HL-60 (cell line): ENCODE results near the gene SH3GL2.

ENCODE experiments used
- DNase-seq, 2 experiments: peaks; one replicate each; pipeline ENCODE4 v3.0.0-alpha.2; 2010 to 2020; ENCODE audit warnings: low read depth in 1 of 2, low spot score in 1 of 2
- H3K27ac ChIP-seq: fragments of 250-450 bp; sonication (Bioruptor Pico); replicated peaks from 2 replicates; pipeline ENCODE4 v1.5.1; 2020; ENCODE audit warnings: mild to moderate bottlenecking, moderate library complexity
- H3K27me3 ChIP-seq: fragments of 250-450 bp; sonication (Bioruptor Pico); 2 replicates; pipeline ENCODE4 v1.5.1; 2021; ENCODE audit warnings: mild to moderate bottlenecking, moderate library complexity; ENCODE audit not compliant: insufficient read depth, poor library complexity, severe bottlenecking
- H3K4me3 ChIP-seq: replicated peaks from 2 replicates; pipeline ENCODE4 v1.5.1; 2011; ENCODE audit warnings: mild to moderate bottlenecking, control low read depth, low read length; ENCODE audit not compliant: insufficient read depth
- GABPA ChIP-seq: IDR thresholded peaks from 2 replicates; pipeline ENCODE4 v1.6.1; 2012; ENCODE audit warnings: low read depth
- POLR2AphosphoS5 ChIP-seq: IDR thresholded peaks from 2 replicates; pipeline ENCODE4 v1.6.1; 2012; ENCODE audit warnings: low read depth
- SPI1 ChIP-seq: IDR thresholded peaks from 2 replicates; pipeline ENCODE4 v1.6.1; 2012; ENCODE audit warnings: low read depth, mild to moderate bottlenecking, borderline replicate concordance
- TF ChIP-seq, protein P1 (sequence below): IDR thresholded peaks from one replicate; pipeline ENCODE4 v1.5.1; 2011; ENCODE audit warnings: low read length, control low read depth, inconsistent platforms; ENCODE audit not compliant: insufficient read depth
- TF ChIP-seq, protein P2 (sequence below): IDR thresholded peaks from 2 replicates; pipeline ENCODE4 v1.6.1; 2012; ENCODE audit warnings: low read depth; ENCODE audit not compliant: insufficient replicate concordance

Gene SH3GL2

DNA sequence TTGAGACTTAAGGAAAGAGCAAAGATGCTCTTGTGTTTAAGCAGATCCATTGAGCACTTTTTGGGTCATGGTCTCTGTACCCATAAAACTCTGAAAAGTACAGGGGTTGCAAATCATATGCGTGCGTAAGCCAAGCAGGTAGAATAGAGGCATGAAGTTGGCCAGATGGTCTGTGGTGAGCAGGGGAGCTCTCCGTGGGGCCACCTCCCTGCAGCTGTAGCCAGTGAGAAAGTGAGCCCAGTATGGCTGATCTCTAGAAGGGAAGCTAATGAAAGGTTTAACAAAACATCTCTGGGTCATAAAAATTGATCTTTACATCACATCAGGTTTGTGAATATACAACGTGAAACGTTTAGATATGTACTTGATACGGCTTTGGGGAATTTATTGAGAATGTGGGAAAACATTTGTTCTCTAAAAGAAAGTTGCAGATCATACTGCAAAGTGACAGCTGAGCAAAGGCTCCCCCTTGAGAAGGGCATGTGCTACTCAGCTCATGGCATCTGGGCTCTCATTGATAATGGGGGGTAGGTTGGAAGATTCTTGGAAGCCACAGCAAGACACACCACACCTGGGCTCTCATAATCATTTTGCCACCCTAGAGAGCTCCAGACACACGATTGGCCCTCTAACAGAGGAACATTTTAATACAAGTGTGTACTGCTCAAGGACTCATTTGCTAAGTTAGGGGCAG lies 30.6 kb downstream of the SH3GL2 start:
- no peak for DNase-seq
- no peak for TF ChIP-seq GABPA
- H3K27ac ChIP-seq: no peak overlapping the region
- H3K27me3 ChIP-seq: no peaks in the 10 kb centered on the region
- no peak overlapping the region for H3K4me3 ChIP-seq

DNA sequence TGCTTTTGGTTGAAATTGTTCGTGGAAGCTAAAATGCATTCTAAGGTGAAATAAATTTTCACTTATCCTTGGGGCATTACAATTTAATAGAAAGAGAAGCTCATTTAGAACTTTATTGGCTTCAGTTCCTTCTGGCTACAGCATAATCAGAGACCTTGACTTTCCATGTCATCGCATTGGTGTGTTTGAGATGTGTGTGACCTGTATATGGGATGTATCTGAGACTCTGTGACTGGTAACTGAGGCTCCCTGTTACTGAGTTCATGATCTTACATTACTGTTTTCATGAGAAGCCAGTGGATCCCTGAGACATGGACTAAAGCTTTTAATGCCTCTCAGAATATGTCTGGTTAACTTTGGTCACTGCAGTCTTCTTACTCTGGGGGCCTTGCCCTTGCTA lies 32.5 kb downstream of the SH3GL2 start:
- no peaks in the 10 kb centered on the region for H3K27me3 ChIP-seq
- no peak overlapping the region for H3K27ac ChIP-seq
- TF ChIP-seq POLR2AphosphoS5: no peak
- TF ChIP-seq, protein P1, sequence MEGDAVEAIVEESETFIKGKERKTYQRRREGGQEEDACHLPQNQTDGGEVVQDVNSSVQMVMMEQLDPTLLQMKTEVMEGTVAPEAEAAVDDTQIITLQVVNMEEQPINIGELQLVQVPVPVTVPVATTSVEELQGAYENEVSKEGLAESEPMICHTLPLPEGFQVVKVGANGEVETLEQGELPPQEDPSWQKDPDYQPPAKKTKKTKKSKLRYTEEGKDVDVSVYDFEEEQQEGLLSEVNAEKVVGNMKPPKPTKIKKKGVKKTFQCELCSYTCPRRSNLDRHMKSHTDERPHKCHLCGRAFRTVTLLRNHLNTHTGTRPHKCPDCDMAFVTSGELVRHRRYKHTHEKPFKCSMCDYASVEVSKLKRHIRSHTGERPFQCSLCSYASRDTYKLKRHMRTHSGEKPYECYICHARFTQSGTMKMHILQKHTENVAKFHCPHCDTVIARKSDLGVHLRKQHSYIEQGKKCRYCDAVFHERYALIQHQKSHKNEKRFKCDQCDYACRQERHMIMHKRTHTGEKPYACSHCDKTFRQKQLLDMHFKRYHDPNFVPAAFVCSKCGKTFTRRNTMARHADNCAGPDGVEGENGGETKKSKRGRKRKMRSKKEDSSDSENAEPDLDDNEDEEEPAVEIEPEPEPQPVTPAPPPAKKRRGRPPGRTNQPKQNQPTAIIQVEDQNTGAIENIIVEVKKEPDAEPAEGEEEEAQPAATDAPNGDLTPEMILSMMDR: no peak
- TF ChIP-seq GABPA: no peak
- TF ChIP-seq, protein P2, sequence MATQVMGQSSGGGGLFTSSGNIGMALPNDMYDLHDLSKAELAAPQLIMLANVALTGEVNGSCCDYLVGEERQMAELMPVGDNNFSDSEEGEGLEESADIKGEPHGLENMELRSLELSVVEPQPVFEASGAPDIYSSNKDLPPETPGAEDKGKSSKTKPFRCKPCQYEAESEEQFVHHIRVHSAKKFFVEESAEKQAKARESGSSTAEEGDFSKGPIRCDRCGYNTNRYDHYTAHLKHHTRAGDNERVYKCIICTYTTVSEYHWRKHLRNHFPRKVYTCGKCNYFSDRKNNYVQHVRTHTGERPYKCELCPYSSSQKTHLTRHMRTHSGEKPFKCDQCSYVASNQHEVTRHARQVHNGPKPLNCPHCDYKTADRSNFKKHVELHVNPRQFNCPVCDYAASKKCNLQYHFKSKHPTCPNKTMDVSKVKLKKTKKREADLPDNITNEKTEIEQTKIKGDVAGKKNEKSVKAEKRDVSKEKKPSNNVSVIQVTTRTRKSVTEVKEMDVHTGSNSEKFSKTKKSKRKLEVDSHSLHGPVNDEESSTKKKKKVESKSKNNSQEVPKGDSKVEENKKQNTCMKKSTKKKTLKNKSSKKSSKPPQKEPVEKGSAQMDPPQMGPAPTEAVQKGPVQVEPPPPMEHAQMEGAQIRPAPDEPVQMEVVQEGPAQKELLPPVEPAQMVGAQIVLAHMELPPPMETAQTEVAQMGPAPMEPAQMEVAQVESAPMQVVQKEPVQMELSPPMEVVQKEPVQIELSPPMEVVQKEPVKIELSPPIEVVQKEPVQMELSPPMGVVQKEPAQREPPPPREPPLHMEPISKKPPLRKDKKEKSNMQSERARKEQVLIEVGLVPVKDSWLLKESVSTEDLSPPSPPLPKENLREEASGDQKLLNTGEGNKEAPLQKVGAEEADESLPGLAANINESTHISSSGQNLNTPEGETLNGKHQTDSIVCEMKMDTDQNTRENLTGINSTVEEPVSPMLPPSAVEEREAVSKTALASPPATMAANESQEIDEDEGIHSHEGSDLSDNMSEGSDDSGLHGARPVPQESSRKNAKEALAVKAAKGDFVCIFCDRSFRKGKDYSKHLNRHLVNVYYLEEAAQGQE: no peak
- no peak for TF ChIP-seq SPI1
- no peak overlapping the region for H3K4me3 ChIP-seq
- DNase-seq: no peak

DNA sequence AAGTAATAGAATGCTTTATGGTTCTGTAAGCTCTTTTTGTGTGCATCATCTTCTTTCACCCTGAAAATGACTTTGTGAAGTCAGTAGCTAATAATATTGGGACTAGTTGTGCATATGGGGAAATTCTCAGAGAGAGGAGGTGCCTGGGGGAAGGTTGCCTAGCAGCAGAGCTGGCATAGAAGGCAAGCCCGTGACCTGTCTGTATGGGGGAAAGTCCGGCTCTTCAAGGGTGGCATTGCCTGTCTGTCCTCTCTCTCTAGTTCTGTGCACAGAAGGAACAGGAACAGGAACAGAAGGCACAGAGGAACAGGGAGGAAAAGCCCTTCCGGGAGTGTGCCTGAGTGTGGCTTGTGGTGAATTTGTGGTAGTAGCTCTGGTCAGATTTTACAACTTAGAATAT lies 33.1 kb downstream of the SH3GL2 start:
- no peak for TF ChIP-seq SPI1
- DNase-seq: no peak
- no peak overlapping the region for H3K4me3 ChIP-seq

DNA sequence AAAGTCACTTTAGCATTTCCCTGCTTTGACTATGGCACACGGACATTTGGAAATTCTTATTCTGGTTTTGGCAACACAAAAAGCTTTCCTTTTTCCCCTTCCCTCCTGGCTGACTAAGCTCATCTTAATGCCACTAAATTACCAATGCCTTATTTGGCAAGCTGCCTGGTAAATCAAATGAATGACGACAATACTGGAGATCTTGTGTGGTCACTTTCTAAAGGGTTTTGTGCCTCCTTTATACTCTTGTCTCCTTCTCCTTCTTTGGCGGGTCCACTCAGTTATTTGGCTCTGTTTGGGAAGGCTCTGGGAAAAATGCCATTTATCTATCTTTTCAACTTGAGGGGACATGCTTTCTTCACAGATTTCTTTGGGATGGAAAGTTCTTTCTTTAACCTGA lies 34.9 kb downstream of the SH3GL2 start:
- no peak overlapping the region for H3K27ac ChIP-seq
- H3K27me3 ChIP-seq: no peaks in the 10 kb centered on the region
- H3K4me3 ChIP-seq: no peak overlapping the region
- TF ChIP-seq, protein P2: no peak
- no peak for TF ChIP-seq POLR2AphosphoS5
- TF ChIP-seq, protein P1: no peak
- no peak for TF ChIP-seq GABPA
- TF ChIP-seq SPI1: no peak
- no peak for DNase-seq

More for the DNA sequence above, 33.1 kb downstream of the SH3GL2 start:
- Histone ChIP-seq H3K27me3 (no peaks in the 10 kb centered on the region), H3K27ac (no peak overlapping the region)

DNA sequence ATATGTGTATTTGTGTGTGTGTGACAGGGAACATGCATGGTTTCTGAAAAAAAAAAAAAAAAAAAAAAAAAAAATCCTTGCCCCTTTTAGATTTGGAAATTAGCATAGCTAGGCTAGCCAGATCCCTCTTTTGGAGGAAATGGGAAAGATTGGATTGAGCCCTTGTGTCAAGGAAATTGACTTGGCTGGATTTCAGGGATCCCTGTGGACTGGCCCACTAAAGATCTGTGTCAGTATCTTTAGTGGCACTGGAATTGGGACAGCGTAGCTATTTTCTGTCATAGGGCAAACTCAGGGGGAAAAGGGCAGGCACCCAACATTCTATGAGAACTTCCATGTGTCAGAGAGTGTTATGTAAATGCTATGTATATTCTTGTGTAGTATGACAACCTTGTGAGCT lies 35.4 kb downstream of the SH3GL2 start:
- Histone ChIP-seq H3K27me3 (no peaks in the 10 kb centered on the region), H3K4me3 (no peak overlapping the region), H3K27ac (no peak overlapping the region)
- DNase-seq: no peak
- no peak for TF ChIP-seq GABPA
- no peak for TF ChIP-seq SPI1
- TF ChIP-seq, protein P2: no peak
- TF ChIP-seq, protein P1: no peak
- TF ChIP-seq POLR2AphosphoS5: no peak
